CD4-positive, alpha-beta T cell (primary cell): Measurements from ENCODE around the gene AP3B1. TPM values are rescaled to one million over a fixed set of nuclear protein-coding genes. Genes with fewer than 3 reads are reported as not detected.

Experiments
- ATAC-seq: fragments of 200-7000 bp; cut with Tn5 transposase; one replicate; pipeline ENCODE4 v1.10.0; 2022; ENCODE audit warnings: mild to moderate bottlenecking; ENCODE audit not compliant: poor library complexity
- CTCF ChIA-PET: fragments of 350-600 bp; sonication (Branson Sonifier 250); formaldehyde crosslinking; loops from one replicate; lab custom pipeline; 2021; ENCODE audit warnings: antibody characterized with exemption, inconsistent platforms; lab: Charles Lee
- POLR2A ChIA-PET: fragments of 350-600 bp; sonication (Branson Sonifier 250); formaldehyde crosslinking; loops from one replicate; lab custom pipeline; 2021; ENCODE audit warnings: antibody characterized with exemption, inconsistent platforms; lab: Charles Lee
- DNase-seq, 14 experiments: peaks; one replicate each; pipeline ENCODE4 v3.0.0-alpha.2; 2013 to 2020; ENCODE audit warnings: mixed read lengths in 2 of 14
- H3K27ac ChIP-seq, 2 donors: one replicate each; pipeline versions ENCODE4 v1.5.1 to v1.7.0; 2013; ENCODE audit warnings: low read length in 2 of 2, low read depth in 1 of 2, mild to moderate bottlenecking in 1 of 2
- H3K27me3 ChIP-seq, 2 experiments: 1 replicate in 1 of 2; 2 replicates in 1 of 2; pipeline versions ENCODE4 v1.6.1 to v1.7.0; 2013; ENCODE audit warnings: low read length in 2 of 2, control low read depth in 1 of 2, mild to moderate bottlenecking in 1 of 2, moderate library complexity in 1 of 2; ENCODE audit not compliant: insufficient read depth in 2 of 2, control insufficient read depth in 1 of 2
- H3K36me3 ChIP-seq: one replicate; pipeline ENCODE4 v1.6.1; 2013; ENCODE audit warnings: low read length, control low read depth; ENCODE audit not compliant: insufficient read depth
- H3K4me1 ChIP-seq: one replicate; pipeline ENCODE4 v1.6.1; 2013; ENCODE audit warnings: low read length, control low read depth; ENCODE audit not compliant: insufficient read depth
- H3K4me3 ChIP-seq: one replicate; pipeline ENCODE4 v1.5.1; 2013; ENCODE audit warnings: mild to moderate bottlenecking, low read length, moderate library complexity
- H3K9me3 ChIP-seq, 2 experiments: 1 replicate in 1 of 2; 2 replicates in 1 of 2; pipeline versions ENCODE4 v1.6.1 to v1.7.0; 2013; ENCODE audit warnings: low read length in 2 of 2, mild to moderate bottlenecking in 2 of 2, control low read depth in 1 of 2, moderate library complexity in 1 of 2; ENCODE audit not compliant: control insufficient read depth in 1 of 2, insufficient read depth in 1 of 2
- H3K27ac Mint-ChIP-seq: one replicate; pipeline ENCODE4 v1.8.0; 2020; ENCODE audit warnings: mixed read lengths
- H3K27me3 Mint-ChIP-seq: one replicate; pipeline ENCODE4 v1.8.0; 2021; ENCODE audit warnings: mixed read lengths
- H3K36me3 Mint-ChIP-seq: one replicate; pipeline ENCODE4 v1.8.0; 2021; ENCODE audit warnings: low read depth, mixed read lengths
- H3K4me1 Mint-ChIP-seq: one replicate; pipeline ENCODE4 v1.8.0; 2021; ENCODE audit warnings: low read depth, mixed read lengths
- H3K4me3 Mint-ChIP-seq: one replicate; pipeline ENCODE4 v1.8.0; 2020; ENCODE audit warnings: mild to moderate bottlenecking, mixed read lengths
- H3K9me3 Mint-ChIP-seq: one replicate; pipeline ENCODE4 v1.8.0; 2020; ENCODE audit warnings: mixed read lengths
- intact Hi-C, 2 experiments: fragments of 100-400 bp; cut with DNase I in 1 of 2; cut with micrococcal nuclease in 1 of 2; formaldehyde crosslinking; loops; one replicate each; pipeline versions ENCODE4 v1.15.1 to v1.9.0; 2023 to 2025; cut with DNase I, micrococcal nuclease
- total RNA-seq, 174 experiments: library from RNA in 2 of 174; stranded (reverse) in 2 of 174; gene quantifications; one replicate each; pipeline ENCODE4 v1.2.3 and lab custom pipeline; 2021 to 2026
- TF ChIP-seq, protein P1 (sequence below): fragments of 200-600 bp; IDR thresholded peaks from one replicate; pipeline ENCODE4 v1.8.0; 2022; ENCODE audit warnings: antibody characterized with exemption, mild to moderate bottlenecking

The AP3B1 gene
- total RNA-seq, 2 experiments from 2014 or later, result 24.5 to 24.6 TPM

DNA sequence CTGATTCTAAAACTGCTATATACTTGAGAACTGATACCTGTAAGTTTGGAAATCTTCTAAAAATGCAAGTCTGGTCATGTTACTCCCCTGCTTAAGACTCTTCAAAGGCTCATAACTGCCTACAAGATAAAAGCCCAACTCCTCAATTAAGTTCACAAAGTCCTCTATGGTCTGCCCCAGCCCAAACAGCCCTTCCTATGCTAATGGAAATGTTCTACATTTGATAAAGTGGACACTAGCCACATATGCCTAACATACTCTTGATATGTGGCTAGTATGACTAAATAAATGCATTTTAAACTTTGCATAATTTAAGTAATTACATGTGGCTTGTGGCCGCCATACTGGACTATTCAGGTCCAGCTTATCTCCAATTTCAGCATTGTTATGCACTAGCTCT is 204.5 kb downstream of the AP3B1 start:
- Mint-ChIP-seq H3K4me1 (no peaks in the 10 kb centered on the region), H3K9me3 (no peaks in the 10 kb centered on the region), H3K27me3 (no peaks in the 10 kb centered on the region), H3K4me3 (no peak overlapping the region), H3K36me3 (peaks cover 88% of the 10 kb centered on the region), H3K27ac (no peak overlapping the region)
- H3K27me3 ChIP-seq, result no peaks in the 10 kb centered on the region
- H3K4me1 ChIP-seq, result no peaks in the 10 kb centered on the region
- H3K27ac ChIP-seq, result no peak overlapping the region
- H3K4me3 ChIP-seq, result no peak overlapping the region
- H3K9me3 ChIP-seq, result no peaks in the 10 kb centered on the region
- ATAC-seq (no peak), DNase-seq (no peak)
- intact Hi-C loops, result no loop called here
- CTCF ChIA-PET, result no interaction called here
- POLR2A ChIA-PET, result no interaction called here
- H3K36me3 ChIP-seq, result peaks cover 16% of the 10 kb centered on the region
- TF ChIP-seq, protein P1, sequence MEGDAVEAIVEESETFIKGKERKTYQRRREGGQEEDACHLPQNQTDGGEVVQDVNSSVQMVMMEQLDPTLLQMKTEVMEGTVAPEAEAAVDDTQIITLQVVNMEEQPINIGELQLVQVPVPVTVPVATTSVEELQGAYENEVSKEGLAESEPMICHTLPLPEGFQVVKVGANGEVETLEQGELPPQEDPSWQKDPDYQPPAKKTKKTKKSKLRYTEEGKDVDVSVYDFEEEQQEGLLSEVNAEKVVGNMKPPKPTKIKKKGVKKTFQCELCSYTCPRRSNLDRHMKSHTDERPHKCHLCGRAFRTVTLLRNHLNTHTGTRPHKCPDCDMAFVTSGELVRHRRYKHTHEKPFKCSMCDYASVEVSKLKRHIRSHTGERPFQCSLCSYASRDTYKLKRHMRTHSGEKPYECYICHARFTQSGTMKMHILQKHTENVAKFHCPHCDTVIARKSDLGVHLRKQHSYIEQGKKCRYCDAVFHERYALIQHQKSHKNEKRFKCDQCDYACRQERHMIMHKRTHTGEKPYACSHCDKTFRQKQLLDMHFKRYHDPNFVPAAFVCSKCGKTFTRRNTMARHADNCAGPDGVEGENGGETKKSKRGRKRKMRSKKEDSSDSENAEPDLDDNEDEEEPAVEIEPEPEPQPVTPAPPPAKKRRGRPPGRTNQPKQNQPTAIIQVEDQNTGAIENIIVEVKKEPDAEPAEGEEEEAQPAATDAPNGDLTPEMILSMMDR, result no peak

DNA sequence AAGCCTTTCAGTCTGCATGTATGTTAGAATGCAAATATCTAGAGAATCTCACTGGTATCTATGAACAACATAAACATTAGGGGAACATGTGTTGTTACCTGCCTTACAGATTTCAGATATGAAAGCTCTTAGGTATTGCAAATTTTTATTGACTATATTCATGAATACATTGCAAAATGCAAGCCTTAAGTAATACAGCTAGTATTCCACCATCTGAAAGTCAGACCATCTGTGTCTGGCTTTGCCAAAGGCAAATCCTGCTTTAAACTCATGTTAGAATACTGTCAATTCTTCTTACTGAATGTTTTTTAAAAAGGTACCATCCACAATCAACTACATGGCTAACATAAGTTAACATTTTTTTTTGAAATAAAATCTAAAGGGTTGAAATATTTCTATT is 215.6 kb downstream of the AP3B1 start:
- Histone ChIP-seq H3K4me3 (no peak overlapping the region), H3K9me3 (no peaks in the 10 kb centered on the region), H3K27ac (no peak overlapping the region), H3K4me1 (no peaks in the 10 kb centered on the region), H3K27me3 (no peaks in the 10 kb centered on the region), H3K36me3 (no peaks in the 10 kb centered on the region)
- no peak overlapping the region for H3K4me3 Mint-ChIP-seq
- no peak overlapping the region for H3K27ac Mint-ChIP-seq
- ATAC-seq (no peak), DNase-seq (no peak)
- H3K36me3 Mint-ChIP-seq, result peaks cover 55% of the 10 kb centered on the region
- ChIA-PET CTCF (no interaction called here), POLR2A (no interaction called here)
- no peaks in the 10 kb centered on the region for H3K27me3 Mint-ChIP-seq
- no peaks in the 10 kb centered on the region for H3K4me1 Mint-ChIP-seq
- TF ChIP-seq, protein P1, result no peak
- intact Hi-C loops, result no loop called here
- no peaks in the 10 kb centered on the region for H3K9me3 Mint-ChIP-seq

DNA sequence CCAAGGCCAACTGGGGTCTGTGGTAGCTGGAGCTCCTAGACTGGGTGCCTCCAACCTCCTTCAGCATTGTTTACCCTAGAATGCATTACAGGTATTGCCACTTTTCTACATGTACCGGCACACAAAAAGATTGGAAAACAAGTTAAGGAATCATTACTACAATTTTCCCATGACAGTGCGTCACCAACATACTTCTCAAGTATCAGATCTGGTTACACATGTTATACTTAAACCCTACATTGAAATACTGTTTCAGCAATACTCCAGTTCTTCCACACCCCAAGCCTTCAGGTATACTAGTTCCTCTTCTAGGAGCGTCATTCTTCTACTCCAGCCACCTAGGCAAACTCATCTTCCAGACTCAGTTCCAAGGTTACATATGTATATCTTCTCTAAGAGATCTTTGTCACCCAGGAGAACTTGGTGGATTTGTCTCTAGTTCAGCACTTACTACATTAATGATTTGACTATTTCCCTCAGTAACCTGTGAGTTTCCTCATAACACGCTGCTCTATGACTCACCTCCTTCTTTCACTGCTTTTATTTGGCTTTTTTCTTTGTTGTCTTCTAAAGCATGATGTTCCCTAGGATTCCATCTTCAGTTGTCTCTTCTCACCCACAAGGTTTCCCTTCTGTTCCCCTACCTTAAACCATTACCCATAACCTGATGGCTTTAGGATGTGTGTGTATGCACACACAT is 217.0 kb downstream of the AP3B1 start:
- H3K36me3 ChIP-seq, result no peaks in the 10 kb centered on the region
- ChIA-PET CTCF (no interaction called here), POLR2A (no interaction called here)
- ATAC-seq (no peak), DNase-seq (no peak)
- Mint-ChIP-seq H3K4me3 (no peak overlapping the region), H3K27ac (no peak overlapping the region), H3K27me3 (no peaks in the 10 kb centered on the region), H3K4me1 (no peaks in the 10 kb centered on the region), H3K36me3 (peaks cover 60% of the 10 kb centered on the region), H3K9me3 (peaks cover 2% of the 10 kb centered on the region)
- intact Hi-C loops, result no loop called here
- H3K4me1 ChIP-seq, result no peaks in the 10 kb centered on the region
- no peaks in the 10 kb centered on the region for H3K9me3 ChIP-seq
- no peak overlapping the region for H3K27ac ChIP-seq
- no peak overlapping the region for H3K4me3 ChIP-seq
- H3K27me3 ChIP-seq, result no peaks in the 10 kb centered on the region
- TF ChIP-seq, protein P1, result no peak
